PFSK-1 (cell line): ENCODE results near the gene WNT2B.

Experiments used
- POLR2AphosphoS5 ChIP-seq: IDR thresholded peaks from 2 replicates; pipeline ENCODE4 v1.6.1; 2012; ENCODE audit warnings: low read depth, mild to moderate bottlenecking, control low read depth, low read length, moderate library complexity
- REST ChIP-seq, 2 experiments: IDR thresholded peaks; 2 replicates each; pipeline versions ENCODE4 v1.6.1 to v1.8.0; 2011 to 2012; ENCODE audit warnings: low read depth in 2 of 2, low read length in 2 of 2, control low read depth in 1 of 2, inconsistent platforms in 1 of 2, mild to moderate bottlenecking in 1 of 2, moderate library complexity in 1 of 2; ENCODE audit not compliant: insufficient read depth in 1 of 2
- TAF1 ChIP-seq: IDR thresholded peaks from 2 replicates; pipeline ENCODE4 v1.6.1; 2012; ENCODE audit warnings: low read length, control low read depth, borderline replicate concordance; ENCODE audit not compliant: insufficient read depth

- TF ChIP-seq POLR2AphosphoS5 (no peak), REST (IDR thresholded peaks at IDR 0.05; ENCODE audit: insufficient read depth in 1 of 2, low read depth in 2 of 2, low read length in 2 of 2) (no peak), TAF1 (no peak)
Observed at GRCh38 chr1:112504661-112505399, 3.9 kb upstream of the WNT2B start.
